Astrocyte (in vitro differentiated cells and primary cell): Measurements from ENCODE around the gene LRRN4.

Experiments
- CTCF ChIP-seq: IDR thresholded peaks from 2 replicates; pipeline ENCODE4 v1.5.1; 2011; ENCODE audit warnings: low read depth, mild to moderate bottlenecking, inconsistent platforms, low read length, moderate library complexity; ENCODE audit not compliant: insufficient read depth
- EZH2 ChIP-seq: IDR thresholded peaks from 2 replicates; pipeline ENCODE4 v1.6.1; 2012; ENCODE audit warnings: mild to moderate bottlenecking, low read length, inconsistent platforms; ENCODE audit not compliant: insufficient read depth

GRCh38 chr20:6048391-6048790 is 5.5 kb downstream of the LRRN4 start:
- no peak for TF ChIP-seq CTCF
- no peak for TF ChIP-seq EZH2
